Loucy (cell line): ENCODE data around the gene TNPO1.

Experiments used
- H2AFZ ChIP-seq: fragments of 200-600 bp; sonication (generic); 2 replicates; pipeline ENCODE4 v1.6.0; 2016; ENCODE audit warnings: antibody characterized with exemption, mild to moderate bottlenecking, low read length, moderate library complexity
- H3F3A ChIP-seq: fragments of 200-600 bp; 2 replicates; pipeline ENCODE4 v1.6.0; 2016; ENCODE audit warnings: antibody characterized with exemption, low read depth, mild to moderate bottlenecking
- H3K27me3 ChIP-seq: fragments of 200-600 bp; sonication (generic); 2 replicates; pipeline ENCODE4 v1.6.1; 2014; ENCODE audit warnings: low read length, mild to moderate bottlenecking; ENCODE audit not compliant: insufficient read depth, poor library complexity, severe bottlenecking
- H3K36me3 ChIP-seq: fragments of 200-600 bp; sonication (generic); 2 replicates; pipeline ENCODE4 v1.6.1; 2016; ENCODE audit warnings: low read length; ENCODE audit not compliant: insufficient read depth
- H3K4me1 ChIP-seq: fragments of 200-600 bp; sonication (generic); 2 replicates; pipeline ENCODE4 v1.5.1; 2014; ENCODE audit warnings: low read length, mild to moderate bottlenecking; ENCODE audit not compliant: insufficient read depth, poor library complexity, severe bottlenecking
- H3K4me2 ChIP-seq: fragments of 200-600 bp; sonication (generic); 2 replicates; pipeline ENCODE4 v1.6.0; 2014; ENCODE audit warnings: antibody characterized with exemption, low read length, low read depth, mild to moderate bottlenecking; ENCODE audit not compliant: poor library complexity, severe bottlenecking
- H3K4me3 ChIP-seq: fragments of 200-600 bp; sonication (generic); 2 replicates; pipeline ENCODE4 v1.5.1; 2014; ENCODE audit warnings: low read length, mild to moderate bottlenecking, mixed read lengths; ENCODE audit not compliant: poor library complexity, severe bottlenecking
- H3K79me2 ChIP-seq: fragments of 200-600 bp; sonication (generic); 2 replicates; pipeline ENCODE4 v1.6.1; 2014; ENCODE audit warnings: low read length; ENCODE audit not compliant: insufficient read depth
- H3K9ac ChIP-seq: fragments of 200-600 bp; sonication (generic); 2 replicates; pipeline ENCODE4 v1.6.0; 2014; ENCODE audit warnings: mild to moderate bottlenecking, low read depth, low read length, moderate library complexity; ENCODE audit not compliant: poor library complexity, severe bottlenecking
- H3K9me2 ChIP-seq: fragments of 200-600 bp; sonication (generic); replicated peaks from 2 replicates; pipeline ENCODE4 v1.6.1; 2016; ENCODE audit warnings: low read depth, low read length, mixed read lengths
- H3K9me3 ChIP-seq: fragments of 200-600 bp; sonication (generic); 2 replicates; pipeline ENCODE4 v1.6.1; 2014; ENCODE audit warnings: mild to moderate bottlenecking, antibody characterized with exemption, low read length, low read depth; ENCODE audit not compliant: insufficient read depth
- H4K20me1 ChIP-seq: fragments of 200-600 bp; sonication (generic); 2 replicates; pipeline ENCODE4 v1.6.0; 2014; ENCODE audit warnings: antibody characterized with exemption, low read length, mild to moderate bottlenecking; ENCODE audit not compliant: insufficient read depth, poor library complexity, severe bottlenecking
- CTCF ChIP-seq: fragments of 200-600 bp; sonication (generic); conservative IDR thresholded peaks from 2 replicates; pipeline ENCODE4 v1.5.1; 2014; ENCODE audit warnings: mild to moderate bottlenecking, antibody characterized with exemption, low read length
- EZH2phosphoT487 ChIP-seq: fragments of 200-600 bp; IDR thresholded peaks from 2 replicates; pipeline ENCODE4 v1.6.1; 2018; ENCODE audit warnings: antibody characterized with exemption, mild to moderate bottlenecking, moderate library complexity, borderline replicate concordance

Gene TNPO1

GRCh38 chr5:72957337-72957736, 140.9 kb downstream of the TNPO1 start:
- Histone ChIP-seq H3K4me3 (no peak overlapping the region), H3K9ac (no peak overlapping the region), H3K79me2 (no peaks in the 10 kb centered on the region), H3F3A (no peaks in the 10 kb centered on the region), H3K4me1 (no peaks in the 10 kb centered on the region), H3K9me3 (no peaks in the 10 kb centered on the region), H2AFZ (no peak overlapping the region), H3K27me3 (no peaks in the 10 kb centered on the region), H3K4me2 (no peak overlapping the region), H3K9me2 (no peaks in the 10 kb centered on the region), H3K36me3 (no peaks in the 10 kb centered on the region), H4K20me1 (no peaks in the 10 kb centered on the region)
- TF ChIP-seq CTCF (no peak), EZH2phosphoT487 (no peak)

GRCh38 chr5:72959257-72959656, 142.8 kb downstream of the TNPO1 start:
- TF ChIP-seq CTCF (no peak), EZH2phosphoT487 (no peak)
- H3K4me3 ChIP-seq = no peak overlapping the region
- no peak overlapping the region for H3K9ac ChIP-seq
- no peaks in the 10 kb centered on the region for H3K9me2 ChIP-seq
- no peaks in the 10 kb centered on the region for H3K9me3 ChIP-seq
- H4K20me1 ChIP-seq = no peaks in the 10 kb centered on the region
- H3K4me2 ChIP-seq = no peak overlapping the region
- no peaks in the 10 kb centered on the region for H3K36me3 ChIP-seq
- no peaks in the 10 kb centered on the region for H3K4me1 ChIP-seq
- H2AFZ ChIP-seq = no peak overlapping the region
- no peaks in the 10 kb centered on the region for H3K79me2 ChIP-seq
- no peaks in the 10 kb centered on the region for H3K27me3 ChIP-seq
- H3F3A ChIP-seq = no peaks in the 10 kb centered on the region
